GM12878 (cell line): ENCODE data around the gene PCSK1.

Source experiments
- BCLAF1 ChIP-seq: fragments of 450-650 bp; IDR thresholded peaks from 2 replicates; pipeline ENCODE4 v1.6.1; 2017; ENCODE audit warnings: antibody characterized with exemption, mild to moderate bottlenecking, moderate library complexity
- CBX5 ChIP-seq: sonication (generic); IDR thresholded peaks from 2 replicates; pipeline ENCODE4 v1.6.1; 2016; ENCODE audit warnings: low read depth, moderate library complexity, mild to moderate bottlenecking, inconsistent platforms
- CTCF ChIP-seq, 3 experiments: IDR thresholded peaks in 2 of 3; conservative IDR thresholded peaks in 1 of 3; 2 replicates each; pipeline ENCODE4 v1.5.1; 2011; ENCODE audit warnings: low read depth in 3 of 3, low read length in 3 of 3, mild to moderate bottlenecking in 3 of 3, control low read depth in 2 of 3, moderate library complexity in 2 of 3, inconsistent platforms in 1 of 3, mixed read lengths in 1 of 3; ENCODE audit not compliant: control insufficient read depth in 2 of 3, insufficient read depth in 1 of 3; ENCODE audit errors: extremely low read depth in 1 of 3
- NR2C1 ChIP-seq: fragments of 450-650 bp; IDR thresholded peaks from 2 replicates; pipeline ENCODE4 v1.6.1; 2017; ENCODE audit warnings: antibody characterized with exemption, mild to moderate bottlenecking, moderate library complexity
- POLR2AphosphoS5 ChIP-seq: IDR thresholded peaks from 2 replicates; pipeline ENCODE4 v1.6.1; 2011; ENCODE audit warnings: mild to moderate bottlenecking, low read length, inconsistent platforms
- RAD51 ChIP-seq: fragments of 450-650 bp; IDR thresholded peaks from 2 replicates; pipeline ENCODE4 v1.6.1; 2016; ENCODE audit warnings: moderate library complexity, mild to moderate bottlenecking, inconsistent platforms
- SREBF1 ChIP-seq: IDR thresholded peaks from 2 replicates; pipeline ENCODE4 v1.6.1; 2012; ENCODE audit warnings: mild to moderate bottlenecking, low read length
- USF1 ChIP-seq: IDR thresholded peaks from 2 replicates; pipeline ENCODE4 v1.6.1; 2011; ENCODE audit warnings: borderline replicate concordance, low read depth, mild to moderate bottlenecking, moderate library complexity, mixed read lengths, low read length; ENCODE audit not compliant: insufficient read depth; ENCODE audit errors: extremely low read length
- ZBTB4 ChIP-seq: fragments of 450-650 bp; formaldehyde crosslinking; IDR thresholded peaks from 2 replicates; pipeline ENCODE4 v1.4.0; 2022; ENCODE audit warnings: mild to moderate bottlenecking, moderate library complexity

GRCh38 chr5:96385538-96385937 lies 47.5 kb downstream of the PCSK1 start:
- no peak for TF ChIP-seq RAD51
- no peak for TF ChIP-seq CTCF (IDR thresholded peaks at IDR 0.05 in 2 of 3, conservative IDR thresholded peaks at IDR 0.05 in 1 of 3; ENCODE audit: control insufficient read depth in 2 of 3, extremely low read depth in 1 of 3, insufficient read depth in 1 of 3, low read depth in 3 of 3, low read length in 3 of 3)
- TF ChIP-seq BCLAF1 = no peak
- TF ChIP-seq USF1 = no peak
- no peak for TF ChIP-seq NR2C1
- TF ChIP-seq POLR2AphosphoS5 = no peak
- no peak for TF ChIP-seq ZBTB4 (CRISPR knock-in tag)
- no peak for TF ChIP-seq SREBF1
- TF ChIP-seq CBX5 = no peak
